ENCODE data around the gene UBE2QL1. TPM values are rescaled to one million over a fixed set of nuclear protein-coding genes. Genes with fewer than 3 reads are reported as not detected.

The UBE2QL1 gene
- total RNA-seq, result not detected in 2 replicates

- DNase-seq (ENCODE audit: low read depth), result no peak
- no peak for TF ChIP-seq CTCF (conservative IDR thresholded peaks at IDR 0.05; ENCODE audit: low read depth, low read length)
- H3K4me3 ChIP-seq (ENCODE audit: low read depth, low read length), result no peak within 1 kb of the TSS
Measured at GRCh38 chr5:6448622-6449464, at the start of gene UBE2QL1. Gene UBE2QL1 (plus strand): TSS chr5:6448859. CDS start chr5:6448894, 35 bp downstream.

GRCh38 chr5:6399980-6400910, 48.4 kb upstream of the UBE2QL1 start:
- TF ChIP-seq CTCF (conservative IDR thresholded peaks at IDR 0.05; ENCODE audit: low read depth, low read length), result no peak
- no peak overlapping the region for H3K4me3 ChIP-seq (ENCODE audit: low read depth, low read length)
- DNase-seq (ENCODE audit: low read depth), result no peak

DNA sequence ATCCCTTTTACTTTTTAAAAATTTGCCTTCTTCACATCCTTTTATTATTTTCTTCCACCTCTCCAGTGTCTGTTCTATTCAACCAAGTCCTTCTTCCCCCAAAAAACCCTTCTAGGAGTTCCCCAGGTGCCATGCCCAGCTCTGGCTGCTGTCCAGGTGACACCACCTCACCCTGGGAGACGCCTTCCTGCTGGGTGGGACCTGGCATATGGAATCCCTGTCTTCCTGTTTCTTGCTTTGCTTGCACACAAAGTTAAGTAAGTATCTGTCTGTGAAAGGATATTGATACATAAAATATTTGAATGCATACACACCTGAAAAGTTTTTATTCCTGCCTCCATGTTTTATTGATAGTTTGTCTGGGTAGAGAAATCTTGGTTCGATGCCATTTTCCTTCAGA, 47.2 kb upstream of the UBE2QL1 start:
- no peak for TF ChIP-seq CTCF (conservative IDR thresholded peaks at IDR 0.05; ENCODE audit: low read depth, low read length)
- no peak for DNase-seq (ENCODE audit: low read depth)
- H3K4me3 ChIP-seq (ENCODE audit: low read depth, low read length), result no peak overlapping the region

DNA sequence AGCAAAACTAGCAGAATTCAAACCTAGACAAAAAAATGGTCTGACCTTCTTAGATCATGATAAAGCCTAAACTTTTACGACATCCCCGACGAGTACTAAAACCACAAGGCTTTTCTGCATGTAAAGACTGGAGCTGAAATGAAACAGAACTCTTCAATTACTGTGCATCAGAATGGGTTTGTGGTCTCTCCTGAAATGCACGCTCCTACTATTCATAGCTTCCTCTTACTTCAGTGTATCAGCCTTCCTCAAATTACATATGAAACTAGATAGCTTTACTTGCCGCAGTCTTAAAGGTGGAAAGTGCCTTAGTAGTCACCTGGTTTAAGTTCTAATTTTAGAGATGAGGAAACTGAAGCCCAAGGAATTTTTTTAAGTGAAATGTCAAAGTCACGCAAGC, 45.7 kb upstream of the UBE2QL1 start:
- no peak for TF ChIP-seq CTCF (conservative IDR thresholded peaks at IDR 0.05; ENCODE audit: low read depth, low read length)
- H3K4me3 ChIP-seq (ENCODE audit: low read depth, low read length), result no peak overlapping the region
- no peak for DNase-seq (ENCODE audit: low read depth)

DNA sequence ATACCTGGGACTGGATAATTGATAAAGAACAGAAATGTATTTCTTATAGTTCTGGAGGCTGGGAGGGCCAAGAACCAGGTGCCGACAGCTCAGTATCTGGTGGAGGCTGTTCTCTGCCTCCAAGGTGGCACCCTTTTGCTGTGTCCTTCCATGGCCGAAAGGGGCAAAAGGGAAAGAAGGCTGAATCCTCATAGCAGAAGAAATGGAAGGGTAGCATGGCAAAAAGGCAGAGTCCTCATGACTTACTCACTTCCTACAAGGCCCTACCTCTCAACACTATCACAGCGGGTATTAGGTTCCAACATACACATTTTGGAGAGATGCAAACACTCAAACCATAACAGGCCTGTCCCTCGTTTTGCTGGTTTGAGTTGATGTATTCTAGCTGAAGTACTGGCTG, 45.2 kb upstream of the UBE2QL1 start:
- DNase-seq (ENCODE audit: low read depth), result no peak
- no peak overlapping the region for H3K4me3 ChIP-seq (ENCODE audit: low read depth, low read length)
- no peak for TF ChIP-seq CTCF (conservative IDR thresholded peaks at IDR 0.05; ENCODE audit: low read depth, low read length)

GRCh38 chr5:6404129-6404528, 44.5 kb upstream of the UBE2QL1 start:
- no peak overlapping the region for H3K4me3 ChIP-seq (ENCODE audit: low read depth, low read length)
- DNase-seq (ENCODE audit: low read depth), result no peak
- TF ChIP-seq CTCF (conservative IDR thresholded peaks at IDR 0.05; ENCODE audit: low read depth, low read length), result no peak
